HL-60 (cell line): Measurements from ENCODE around the gene GLYR1.

Experiments
- GABPA ChIP-seq: IDR thresholded peaks from 2 replicates; pipeline ENCODE4 v1.6.1; 2012; ENCODE audit warnings: low read depth
- POLR2AphosphoS5 ChIP-seq: IDR thresholded peaks from 2 replicates; pipeline ENCODE4 v1.6.1; 2012; ENCODE audit warnings: low read depth
- SPI1 ChIP-seq: IDR thresholded peaks from 2 replicates; pipeline ENCODE4 v1.6.1; 2012; ENCODE audit warnings: low read depth, mild to moderate bottlenecking, borderline replicate concordance
- TF ChIP-seq, protein P1 (sequence below): IDR thresholded peaks from one replicate; pipeline ENCODE4 v1.5.1; 2011; ENCODE audit warnings: low read length, control low read depth, inconsistent platforms; ENCODE audit not compliant: insufficient read depth
- TF ChIP-seq, protein P2 (sequence below): IDR thresholded peaks from 2 replicates; pipeline ENCODE4 v1.6.1; 2012; ENCODE audit warnings: low read depth; ENCODE audit not compliant: insufficient replicate concordance

DNA sequence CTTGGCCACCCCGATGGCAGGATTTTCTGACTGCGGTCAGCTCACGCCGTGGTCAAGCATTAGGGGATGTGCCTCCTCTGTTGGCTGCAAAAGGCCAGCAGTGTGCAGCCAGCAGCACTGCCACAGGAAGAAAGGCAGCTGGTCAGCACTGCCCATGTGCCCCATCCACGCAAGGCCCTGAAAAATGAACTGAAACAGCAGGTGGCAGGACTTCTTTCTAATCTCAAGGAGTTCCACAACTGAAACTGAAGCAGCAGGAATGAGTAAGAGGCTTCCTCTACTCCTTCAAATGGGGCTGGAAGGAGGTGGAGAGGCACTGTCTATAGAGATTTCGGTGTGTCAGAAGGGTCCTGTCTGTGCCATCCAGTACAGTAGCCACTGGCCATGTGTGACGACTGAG, 83.3 kb downstream of the GLYR1 start:
- TF ChIP-seq, protein P1, sequence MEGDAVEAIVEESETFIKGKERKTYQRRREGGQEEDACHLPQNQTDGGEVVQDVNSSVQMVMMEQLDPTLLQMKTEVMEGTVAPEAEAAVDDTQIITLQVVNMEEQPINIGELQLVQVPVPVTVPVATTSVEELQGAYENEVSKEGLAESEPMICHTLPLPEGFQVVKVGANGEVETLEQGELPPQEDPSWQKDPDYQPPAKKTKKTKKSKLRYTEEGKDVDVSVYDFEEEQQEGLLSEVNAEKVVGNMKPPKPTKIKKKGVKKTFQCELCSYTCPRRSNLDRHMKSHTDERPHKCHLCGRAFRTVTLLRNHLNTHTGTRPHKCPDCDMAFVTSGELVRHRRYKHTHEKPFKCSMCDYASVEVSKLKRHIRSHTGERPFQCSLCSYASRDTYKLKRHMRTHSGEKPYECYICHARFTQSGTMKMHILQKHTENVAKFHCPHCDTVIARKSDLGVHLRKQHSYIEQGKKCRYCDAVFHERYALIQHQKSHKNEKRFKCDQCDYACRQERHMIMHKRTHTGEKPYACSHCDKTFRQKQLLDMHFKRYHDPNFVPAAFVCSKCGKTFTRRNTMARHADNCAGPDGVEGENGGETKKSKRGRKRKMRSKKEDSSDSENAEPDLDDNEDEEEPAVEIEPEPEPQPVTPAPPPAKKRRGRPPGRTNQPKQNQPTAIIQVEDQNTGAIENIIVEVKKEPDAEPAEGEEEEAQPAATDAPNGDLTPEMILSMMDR, result no peak
- TF ChIP-seq, protein P2, sequence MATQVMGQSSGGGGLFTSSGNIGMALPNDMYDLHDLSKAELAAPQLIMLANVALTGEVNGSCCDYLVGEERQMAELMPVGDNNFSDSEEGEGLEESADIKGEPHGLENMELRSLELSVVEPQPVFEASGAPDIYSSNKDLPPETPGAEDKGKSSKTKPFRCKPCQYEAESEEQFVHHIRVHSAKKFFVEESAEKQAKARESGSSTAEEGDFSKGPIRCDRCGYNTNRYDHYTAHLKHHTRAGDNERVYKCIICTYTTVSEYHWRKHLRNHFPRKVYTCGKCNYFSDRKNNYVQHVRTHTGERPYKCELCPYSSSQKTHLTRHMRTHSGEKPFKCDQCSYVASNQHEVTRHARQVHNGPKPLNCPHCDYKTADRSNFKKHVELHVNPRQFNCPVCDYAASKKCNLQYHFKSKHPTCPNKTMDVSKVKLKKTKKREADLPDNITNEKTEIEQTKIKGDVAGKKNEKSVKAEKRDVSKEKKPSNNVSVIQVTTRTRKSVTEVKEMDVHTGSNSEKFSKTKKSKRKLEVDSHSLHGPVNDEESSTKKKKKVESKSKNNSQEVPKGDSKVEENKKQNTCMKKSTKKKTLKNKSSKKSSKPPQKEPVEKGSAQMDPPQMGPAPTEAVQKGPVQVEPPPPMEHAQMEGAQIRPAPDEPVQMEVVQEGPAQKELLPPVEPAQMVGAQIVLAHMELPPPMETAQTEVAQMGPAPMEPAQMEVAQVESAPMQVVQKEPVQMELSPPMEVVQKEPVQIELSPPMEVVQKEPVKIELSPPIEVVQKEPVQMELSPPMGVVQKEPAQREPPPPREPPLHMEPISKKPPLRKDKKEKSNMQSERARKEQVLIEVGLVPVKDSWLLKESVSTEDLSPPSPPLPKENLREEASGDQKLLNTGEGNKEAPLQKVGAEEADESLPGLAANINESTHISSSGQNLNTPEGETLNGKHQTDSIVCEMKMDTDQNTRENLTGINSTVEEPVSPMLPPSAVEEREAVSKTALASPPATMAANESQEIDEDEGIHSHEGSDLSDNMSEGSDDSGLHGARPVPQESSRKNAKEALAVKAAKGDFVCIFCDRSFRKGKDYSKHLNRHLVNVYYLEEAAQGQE, result no peak
- TF ChIP-seq SPI1, result no peak
- TF ChIP-seq POLR2AphosphoS5, result no peak
- TF ChIP-seq GABPA, result no peak
